CD4-positive, CD25-positive, alpha-beta regulatory T cell (primary cell): ENCODE data around the gene ZNF516. TPM values are rescaled to one million over a fixed set of nuclear protein-coding genes. Genes with fewer than 3 reads are reported as not detected.
A peak's percentile ranks its signal among the peaks of the same experiment; 100 is the strongest.
"Not testable (repeated sequence)": the region's sequence is repeated elsewhere in the genome, so short reads cannot be mapped to it uniquely, and the experiment has no call there.

Experiments used
- ATAC-seq, 2 donors: fragments of 150-1000 bp; cut with Tn5 transposase; one replicate each; pipeline ENCODE4 v1.10.0; 2021; ENCODE audit warnings: low read depth in 2 of 2, moderate number of reproducible peaks in 2 of 2, moderate library complexity in 1 of 2
- DNase-seq, 3 donors: peaks; one replicate each; pipeline versions ENCODE4 v3.0.0 to v3.0.0-alpha.2; 2012 to 2022; ENCODE audit warnings: mixed read lengths in 1 of 3
- H3K27ac ChIP-seq: one replicate; pipeline ENCODE4 v1.7.0; 2013; ENCODE audit warnings: mild to moderate bottlenecking, low read length; ENCODE audit not compliant: insufficient read depth, poor library complexity, severe bottlenecking
- H3K27me3 ChIP-seq: one replicate; pipeline ENCODE4 v1.7.0; 2013; ENCODE audit warnings: low read length; ENCODE audit not compliant: control insufficient read depth, insufficient read depth
- H3K36me3 ChIP-seq: one replicate; pipeline ENCODE4 v1.7.0; 2013; ENCODE audit warnings: mild to moderate bottlenecking, low read length, moderate library complexity; ENCODE audit not compliant: control insufficient read depth, insufficient read depth
- H3K4me1 ChIP-seq: 2 replicates; pipeline ENCODE4 v1.7.0; 2013; ENCODE audit warnings: mild to moderate bottlenecking, low read length; ENCODE audit not compliant: insufficient read depth, control insufficient read depth, poor library complexity, severe bottlenecking
- H3K4me3 ChIP-seq: one replicate; pipeline ENCODE4 v1.7.0; 2013; ENCODE audit warnings: low read depth, mild to moderate bottlenecking, low read length, moderate library complexity
- H3K9me3 ChIP-seq, 2 experiments: 1 replicate in 1 of 2; 2 replicates in 1 of 2; pipeline ENCODE4 v1.7.0; 2013; ENCODE audit warnings: low read length in 2 of 2, mild to moderate bottlenecking in 1 of 2, moderate library complexity in 1 of 2; ENCODE audit not compliant: control insufficient read depth in 2 of 2
- H3K27ac Mint-ChIP-seq, 3 donors: one replicate each; pipeline ENCODE4 v1.8.0; 2020 to 2022; ENCODE audit warnings: mild to moderate bottlenecking in 3 of 3, mixed read lengths in 3 of 3, moderate library complexity in 2 of 3
- H3K27me3 Mint-ChIP-seq: one replicate; pipeline ENCODE4 v1.8.0; 2022; ENCODE audit warnings: mild to moderate bottlenecking, mixed read lengths
- H3K36me3 Mint-ChIP-seq: one replicate; pipeline ENCODE4 v1.8.0; 2020; ENCODE audit warnings: mixed read lengths
- H3K4me1 Mint-ChIP-seq, 4 donors: one replicate each; pipeline ENCODE4 v1.8.0; 2020 to 2022; ENCODE audit warnings: mixed read lengths in 4 of 4, mild to moderate bottlenecking in 1 of 4
- H3K4me3 Mint-ChIP-seq, 4 donors: one replicate each; pipeline ENCODE4 v1.8.0; 2020 to 2022; ENCODE audit warnings: mild to moderate bottlenecking in 4 of 4, mixed read lengths in 4 of 4, moderate library complexity in 3 of 4
- H3K9me3 Mint-ChIP-seq, 7 donors: one replicate each; pipeline ENCODE4 v1.8.0; 2020 to 2022; ENCODE audit warnings: mixed read lengths in 7 of 7, mild to moderate bottlenecking in 3 of 7, moderate library complexity in 2 of 7
- polyA plus RNA-seq, 4 donors: library from polyadenylated mRNA; unstranded; fragments of 300-500 nt; fragmentation: Illumina TruSeq; gene quantifications; one replicate each; pipeline ENCODE4 v1.2.3, GENCODE V29; 2021
- total RNA-seq: library from RNA; stranded (reverse); gene quantifications from one replicate; pipeline ENCODE4 v1.2.3, GENCODE V29; 2022

The ZNF516 gene, protein sequence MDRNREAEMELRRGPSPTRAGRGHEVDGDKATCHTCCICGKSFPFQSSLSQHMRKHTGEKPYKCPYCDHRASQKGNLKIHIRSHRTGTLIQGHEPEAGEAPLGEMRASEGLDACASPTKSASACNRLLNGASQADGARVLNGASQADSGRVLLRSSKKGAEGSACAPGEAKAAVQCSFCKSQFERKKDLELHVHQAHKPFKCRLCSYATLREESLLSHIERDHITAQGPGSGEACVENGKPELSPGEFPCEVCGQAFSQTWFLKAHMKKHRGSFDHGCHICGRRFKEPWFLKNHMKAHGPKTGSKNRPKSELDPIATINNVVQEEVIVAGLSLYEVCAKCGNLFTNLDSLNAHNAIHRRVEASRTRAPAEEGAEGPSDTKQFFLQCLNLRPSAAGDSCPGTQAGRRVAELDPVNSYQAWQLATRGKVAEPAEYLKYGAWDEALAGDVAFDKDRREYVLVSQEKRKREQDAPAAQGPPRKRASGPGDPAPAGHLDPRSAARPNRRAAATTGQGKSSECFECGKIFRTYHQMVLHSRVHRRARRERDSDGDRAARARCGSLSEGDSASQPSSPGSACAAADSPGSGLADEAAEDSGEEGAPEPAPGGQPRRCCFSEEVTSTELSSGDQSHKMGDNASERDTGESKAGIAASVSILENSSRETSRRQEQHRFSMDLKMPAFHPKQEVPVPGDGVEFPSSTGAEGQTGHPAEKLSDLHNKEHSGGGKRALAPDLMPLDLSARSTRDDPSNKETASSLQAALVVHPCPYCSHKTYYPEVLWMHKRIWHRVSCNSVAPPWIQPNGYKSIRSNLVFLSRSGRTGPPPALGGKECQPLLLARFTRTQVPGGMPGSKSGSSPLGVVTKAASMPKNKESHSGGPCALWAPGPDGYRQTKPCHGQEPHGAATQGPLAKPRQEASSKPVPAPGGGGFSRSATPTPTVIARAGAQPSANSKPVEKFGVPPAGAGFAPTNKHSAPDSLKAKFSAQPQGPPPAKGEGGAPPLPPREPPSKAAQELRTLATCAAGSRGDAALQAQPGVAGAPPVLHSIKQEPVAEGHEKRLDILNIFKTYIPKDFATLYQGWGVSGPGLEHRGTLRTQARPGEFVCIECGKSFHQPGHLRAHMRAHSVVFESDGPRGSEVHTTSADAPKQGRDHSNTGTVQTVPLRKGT
- 9.9 TPM for total RNA-seq
- under 1 TPM in 3 of 4 donors, not detected in 1; 0.26 to 0.74 (median 0.39) TPM for polyA plus RNA-seq

DNA sequence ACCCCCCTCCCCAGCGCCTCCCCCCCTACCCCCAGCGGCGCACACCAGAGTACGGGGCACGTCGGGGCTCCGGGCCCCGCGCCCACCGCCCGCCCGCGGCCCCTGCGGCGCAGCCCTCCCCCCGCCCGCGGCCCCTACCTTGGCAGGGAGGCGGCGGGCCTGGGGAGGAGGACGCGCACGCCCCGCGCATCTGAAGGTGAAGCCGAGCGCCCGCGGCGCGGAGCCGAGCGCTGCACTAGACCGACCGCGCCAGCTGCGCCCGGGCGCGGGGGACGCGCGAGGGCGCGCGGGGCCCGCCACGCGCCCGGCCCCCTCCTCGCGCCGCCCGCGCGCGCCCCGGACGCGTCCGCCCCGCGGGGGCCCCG, at the start of gene ZNF516:
Gene ZNF516, minus strand, starts transcription at position 237 of the 365 bp plus-strand sequence. CDS start 52,188 bp downstream, outside the sequence.
- H3K27ac ChIP-seq, result no peak within 1 kb of the TSS

DNA sequence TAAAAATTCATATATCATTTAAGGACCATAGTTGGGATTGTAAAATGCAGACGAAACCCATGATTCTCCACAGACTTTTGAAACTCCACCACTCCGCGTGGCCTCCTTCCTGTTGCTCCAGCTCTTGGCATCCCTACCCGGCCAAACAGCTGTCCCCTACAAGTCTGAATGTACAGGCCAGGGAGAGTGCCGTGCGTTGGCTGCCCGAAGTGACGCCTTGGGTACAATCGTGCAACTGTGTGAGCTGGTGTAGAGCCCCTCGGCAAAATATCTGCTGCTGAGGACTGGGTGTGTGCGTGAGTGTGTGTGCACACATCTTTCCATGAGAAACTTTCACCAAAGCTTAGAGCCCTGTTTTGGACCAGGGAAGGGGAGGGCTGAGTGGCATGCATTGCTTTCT, 43.8 kb upstream of the ZNF516 start:
- no peaks in the 10 kb centered on the region for H3K36me3 Mint-ChIP-seq
- Histone ChIP-seq H3K4me1 (no peaks in the 10 kb centered on the region), H3K27ac (no peak overlapping the region), H3K27me3 (no peaks in the 10 kb centered on the region), H3K4me3 (no peak overlapping the region), H3K36me3 (no peaks in the 10 kb centered on the region), H3K9me3 (no peaks in the 10 kb centered on the region)
- DNase-seq, result no peak
- H3K9me3 Mint-ChIP-seq, result peaks cover 0 to 2% (median 0%) of the 10 kb centered on the region in 7 donors
- H3K4me3 Mint-ChIP-seq, result no peak overlapping the region
- H3K4me1 Mint-ChIP-seq, result no peaks in the 10 kb centered on the region
- H3K27ac Mint-ChIP-seq, result no peak overlapping the region
- H3K27me3 Mint-ChIP-seq, result no peaks in the 10 kb centered on the region
- no peak for ATAC-seq

More for the DNA sequence above, at the start of gene ZNF516:
- Mint-ChIP-seq H3K4me1 (peaks cover 0 to 49% (median 12%) of the 10 kb centered on the region in 4 donors), H3K9me3 (peaks cover 0 to 4% (median 0%) of the 10 kb centered on the region in 7 donors), H3K27ac (peak within 1 kb of the TSS in 2 of 3 donors; percentile 51 to 74), H3K36me3 (peaks cover 3% of the 10 kb centered on the region), H3K4me3 (peak within 1 kb of the TSS; percentile 83 to 90 (median 88)), H3K27me3 (peaks cover 80% of the 10 kb centered on the region)
- ATAC-seq (peak in 1 of 2 donors; percentile 25), DNase-seq (no peak)
- peaks cover 30% of the 10 kb centered on the region for H3K27me3 ChIP-seq
- peak within 1 kb of the TSS; percentile 80 for H3K4me3 ChIP-seq
- no peaks in the 10 kb centered on the region for H3K9me3 ChIP-seq
- no peaks in the 10 kb centered on the region for H3K36me3 ChIP-seq
- peaks cover 42% of the 10 kb centered on the region for H3K4me1 ChIP-seq

DNA sequence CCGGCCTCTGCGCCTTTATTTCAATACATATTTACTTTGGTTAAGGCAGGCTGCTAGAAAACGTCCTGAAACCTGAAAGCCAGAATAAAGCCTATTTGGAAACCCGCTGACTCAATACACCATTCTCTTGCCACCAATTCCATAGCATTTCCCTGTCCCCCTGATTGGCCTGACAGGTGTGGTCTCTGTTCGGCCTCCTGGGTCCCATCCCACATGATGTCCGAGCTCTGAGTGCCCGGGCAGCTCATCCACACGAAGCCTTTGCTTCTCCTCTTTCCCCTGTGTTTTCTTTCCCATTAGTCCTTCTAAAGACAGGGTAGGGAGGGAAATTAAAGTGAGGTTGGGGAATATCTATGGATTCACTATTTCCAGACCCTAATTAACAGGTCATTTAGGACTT, 42.6 kb upstream of the ZNF516 start:
- Mint-ChIP-seq H3K27me3 (no peaks in the 10 kb centered on the region), H3K27ac (no peak overlapping the region)

DNA sequence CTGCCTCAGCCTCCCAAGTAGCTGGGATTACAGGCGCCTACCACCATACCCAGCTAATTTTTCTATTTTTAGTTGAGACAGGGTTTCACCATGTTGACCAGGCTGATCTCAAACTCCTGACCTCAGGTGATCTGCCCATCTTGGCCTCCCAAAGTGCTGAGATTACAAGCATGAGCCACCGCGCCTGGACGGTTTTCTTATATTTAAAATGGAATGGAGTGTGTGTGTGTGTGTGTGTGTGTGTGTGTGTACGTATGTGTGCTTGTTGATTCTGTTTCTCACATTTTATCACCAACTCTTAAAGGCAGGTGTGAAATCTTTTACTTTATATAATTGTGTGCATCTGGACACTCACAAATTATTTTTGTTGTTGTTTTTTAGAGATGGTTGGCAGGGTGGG, 41.6 kb upstream of the ZNF516 start:
- H3K27me3 ChIP-seq, ATAC-seq, H3K4me1 Mint-ChIP-seq, H3K4me1 ChIP-seq, H3K27ac ChIP-seq, H3K9me3 Mint-ChIP-seq, H3K36me3 Mint-ChIP-seq, H3K4me3 Mint-ChIP-seq, H3K27me3 Mint-ChIP-seq, H3K9me3 ChIP-seq, DNase-seq, H3K4me3 ChIP-seq, H3K36me3 ChIP-seq: not testable (repeated sequence)
- H3K27ac Mint-ChIP-seq, result peak overlapping the region in 1 of 3 donors; percentile 14

More for the DNA sequence above, 42.6 kb upstream of the ZNF516 start:
- no peaks in the 10 kb centered on the region for H3K9me3 Mint-ChIP-seq
- Histone ChIP-seq H3K36me3 (no peaks in the 10 kb centered on the region), H3K27ac (no peak overlapping the region), H3K9me3 (no peaks in the 10 kb centered on the region), H3K4me3 (no peak overlapping the region), H3K27me3 (no peaks in the 10 kb centered on the region), H3K4me1 (no peaks in the 10 kb centered on the region)
- DNase-seq (no peak), ATAC-seq (no peak)
- no peaks in the 10 kb centered on the region for H3K4me1 Mint-ChIP-seq
- H3K4me3 Mint-ChIP-seq, result no peak overlapping the region
- H3K36me3 Mint-ChIP-seq, result no peaks in the 10 kb centered on the region

DNA sequence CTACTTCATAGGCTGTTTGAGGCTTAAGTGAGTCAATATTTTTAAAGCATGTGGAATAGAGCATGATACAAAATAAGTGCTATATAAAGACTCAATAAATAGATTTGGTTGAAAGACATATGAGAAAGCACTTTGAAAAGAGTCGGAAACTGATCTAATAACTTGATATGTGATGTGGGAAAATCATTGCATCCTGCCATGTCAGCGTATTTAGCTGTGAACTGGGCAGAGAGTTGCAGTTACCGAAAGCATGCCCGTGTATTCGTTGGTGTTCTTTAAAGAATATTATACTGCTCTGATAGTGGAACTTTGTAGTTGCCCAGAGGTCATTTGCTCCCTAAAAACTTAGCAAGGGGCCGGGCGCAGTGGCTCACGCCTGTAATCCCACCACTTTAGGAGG, 37.8 kb upstream of the ZNF516 start:
- Mint-ChIP-seq H3K4me1 (peaks cover 0 to 5% (median 2%) of the 10 kb centered on the region in 4 donors), H3K27ac (no peak overlapping the region), H3K9me3 (peaks cover 0 to 3% (median 0%) of the 10 kb centered on the region in 7 donors), H3K36me3 (no peaks in the 10 kb centered on the region), H3K27me3 (no peaks in the 10 kb centered on the region), H3K4me3 (no peak overlapping the region)
- no peak for ATAC-seq
- Histone ChIP-seq H3K27ac (no peak overlapping the region), H3K27me3 (no peaks in the 10 kb centered on the region), H3K9me3 (no peaks in the 10 kb centered on the region), H3K4me3 (no peak overlapping the region), H3K36me3 (no peaks in the 10 kb centered on the region), H3K4me1 (no peaks in the 10 kb centered on the region)
- no peak for DNase-seq

DNA sequence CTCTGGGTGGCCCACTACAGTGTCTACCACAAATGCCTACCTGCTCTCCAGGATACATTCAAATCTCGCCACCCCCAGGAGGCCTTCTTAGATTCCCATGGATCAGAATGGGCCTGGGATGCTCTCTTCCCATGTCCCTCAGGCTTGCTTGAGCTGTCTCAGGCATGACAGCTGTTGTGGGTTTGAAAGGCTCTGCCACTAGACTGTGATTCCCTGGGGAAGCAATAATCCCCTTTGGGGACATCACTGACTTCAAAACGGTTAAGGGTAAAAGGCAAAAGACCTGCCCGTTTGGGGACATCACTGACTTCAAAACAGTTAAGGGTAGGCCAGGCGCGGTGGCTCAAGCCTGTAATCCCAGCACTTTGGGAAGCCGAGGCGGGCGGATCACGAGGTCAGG, 35.8 kb upstream of the ZNF516 start:
- no peaks in the 10 kb centered on the region for H3K9me3 ChIP-seq
- Mint-ChIP-seq H3K36me3 (no peaks in the 10 kb centered on the region), H3K4me1 (peaks cover 0 to 8% (median 5%) of the 10 kb centered on the region in 4 donors), H3K9me3 (peaks cover 0 to 3% (median 0%) of the 10 kb centered on the region in 7 donors), H3K27me3 (peaks cover 4% of the 10 kb centered on the region), H3K27ac (no peak overlapping the region), H3K4me3 (no peak overlapping the region)
- DNase-seq (no peak), ATAC-seq (no peak)
- no peaks in the 10 kb centered on the region for H3K36me3 ChIP-seq
- H3K4me1 ChIP-seq, result no peaks in the 10 kb centered on the region
- H3K27ac ChIP-seq, result no peak overlapping the region
- no peak overlapping the region for H3K4me3 ChIP-seq
- peaks cover 2% of the 10 kb centered on the region for H3K27me3 ChIP-seq

DNA sequence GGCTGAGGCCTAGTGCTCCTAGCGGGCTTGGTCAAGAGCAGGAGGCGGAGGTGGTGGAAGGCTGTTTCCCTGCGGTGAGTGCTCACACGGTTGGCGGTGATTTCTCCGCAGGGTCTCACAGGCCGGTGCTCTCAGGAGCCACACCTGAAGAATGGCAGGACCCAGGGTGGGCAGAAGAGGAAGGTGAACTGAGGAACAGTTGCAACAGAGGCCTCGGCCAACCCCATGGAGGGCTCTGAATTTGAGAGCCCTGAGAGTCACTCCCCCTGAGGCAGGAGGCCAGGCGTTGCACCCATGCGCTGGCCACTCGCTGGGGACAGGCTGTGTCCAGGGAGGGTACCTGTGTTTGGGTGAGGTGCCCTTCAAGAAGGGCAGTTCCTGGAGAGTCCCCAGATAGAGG, 35.3 kb upstream of the ZNF516 start:
- peaks cover 6% of the 10 kb centered on the region for H3K27me3 Mint-ChIP-seq
- ATAC-seq, result no peak
- no peak overlapping the region for H3K4me3 ChIP-seq

More for the DNA sequence above, 35.3 kb upstream of the ZNF516 start:
- Mint-ChIP-seq H3K4me1 (peaks cover 0 to 8% (median 5%) of the 10 kb centered on the region in 4 donors), H3K9me3 (peaks cover 0 to 3% (median 0%) of the 10 kb centered on the region in 7 donors), H3K36me3 (no peaks in the 10 kb centered on the region), H3K4me3 (no peak overlapping the region), H3K27ac (no peak overlapping the region)
- H3K4me1 ChIP-seq, result no peaks in the 10 kb centered on the region
- no peak for DNase-seq
- no peaks in the 10 kb centered on the region for H3K36me3 ChIP-seq
- no peak overlapping the region for H3K27ac ChIP-seq
- H3K27me3 ChIP-seq, result peaks cover 2% of the 10 kb centered on the region
- H3K9me3 ChIP-seq, result no peaks in the 10 kb centered on the region
